IMR-90 (cell line): ENCODE results near the gene CASZ1.

Experiments
- CHD1 ChIP-seq: IDR thresholded peaks from 2 replicates; pipeline ENCODE4 v1.6.1; 2012; ENCODE audit warnings: low read depth, low read length, improper control_type of control experiment
- CTCF ChIP-seq: conservative IDR thresholded peaks from 2 replicates; pipeline ENCODE4 v1.5.1; 2012; ENCODE audit warnings: mild to moderate bottlenecking, low read depth, low read length, improper control_type of control experiment
- NFE2L2 ChIP-seq: fragments of 150-350 bp; IDR thresholded peaks from 2 replicates; pipeline ENCODE4 v1.6.1; 2016; ENCODE audit warnings: low read depth, mild to moderate bottlenecking, low read length
- POLR2A ChIP-seq: IDR thresholded peaks from 2 replicates; pipeline ENCODE4 v1.6.1; 2012; ENCODE audit warnings: mild to moderate bottlenecking, low read depth, low read length

- no peak for TF ChIP-seq NFE2L2
- no peak for TF ChIP-seq CTCF
- no peak for TF ChIP-seq CHD1
- no peak for TF ChIP-seq POLR2A
Measured at GRCh38 chr1:10632691-10633090, 163.8 kb downstream of the CASZ1 start.
